SKM-1 (cell line): ENCODE data around the gene IGFN1.

Experiments
- DNase-seq: peaks from one replicate; lab custom pipeline; 2025; ENCODE audit not compliant: unreplicated experiment; lab: John Stamatoyannopoulos, UW

The IGFN1 gene

GRCh38 chr1:201184307-201185122 lies 6.1 kb upstream of the IGFN1 start:
- DNase-seq: no peak

- no peak for DNase-seq
Observed at GRCh38 chr1:201185123-201185453, 5.5 kb upstream of the IGFN1 start.

GRCh38 chr1:201185527-201186128 lies 5.0 kb upstream of the IGFN1 start:
- no peak for DNase-seq

GRCh38 chr1:201186192-201186591 lies 4.4 kb upstream of the IGFN1 start:
- DNase-seq: peak; percentile 76

GRCh38 chr1:201189085-201189484 lies 1.5 kb upstream of the IGFN1 start:
- no peak for DNase-seq

GRCh38 chr1:201190005-201190404 lies 619 bp upstream of the IGFN1 start:
- no peak for DNase-seq

- no peak for DNase-seq
Observed at GRCh38 chr1:201191653-201192260, 1.1 kb downstream of the IGFN1 start.

- DNase-seq: no peak
Observed at GRCh38 chr1:201192261-201192788, 1.7 kb downstream of the IGFN1 start.

GRCh38 chr1:201194046-201194445 lies 3.4 kb downstream of the IGFN1 start:
- DNase-seq: no peak

GRCh38 chr1:201198598-201198997 lies 8.0 kb downstream of the IGFN1 start:
- no peak for DNase-seq

- no peak for DNase-seq
Observed at GRCh38 chr1:201205036-201205435, 14.4 kb downstream of the IGFN1 start.

- DNase-seq: no peak
Observed at GRCh38 chr1:201206176-201206575, 15.6 kb downstream of the IGFN1 start.

- DNase-seq: no peak
Observed at GRCh38 chr1:201207046-201207445, 16.4 kb downstream of the IGFN1 start.

- no peak for DNase-seq
Observed at GRCh38 chr1:201208236-201208635, 17.6 kb downstream of the IGFN1 start.

- DNase-seq: no peak
Observed at GRCh38 chr1:201212056-201212455, 21.4 kb downstream of the IGFN1 start.

- DNase-seq: no peak
Observed at GRCh38 chr1:201212461-201213055, 21.9 kb downstream of the IGFN1 start.

GRCh38 chr1:201213106-201213770 lies 22.6 kb downstream of the IGFN1 start:
- no peak for DNase-seq

- no peak for DNase-seq
Observed at GRCh38 chr1:201213926-201214325, 23.3 kb downstream of the IGFN1 start.

- DNase-seq: peak; percentile 13
Observed at GRCh38 chr1:201214461-201214860, 23.8 kb downstream of the IGFN1 start.

GRCh38 chr1:201214886-201215285 lies 24.3 kb downstream of the IGFN1 start:
- DNase-seq: no peak
